Activated T-helper 17 cell treated with anti-CD3 and anti-CD28 coated beads, Interleukin-2, amount 50 U/mL, for 72 hours (primary cell): ENCODE data around the gene SLC25A1. TPM values are rescaled to one million over a fixed set of nuclear protein-coding genes. Genes with fewer than 3 reads are reported as not detected.

Source experiments
- ATAC-seq: fragments of 150-1000 bp; cut with Tn5 transposase; replicated peaks from 2 replicates; pipeline ENCODE4 v1.10.0; 2021; ENCODE audit warnings: mild to moderate bottlenecking, moderate library complexity
- H3K27ac Mint-ChIP-seq: one replicate; pipeline ENCODE4 v1.8.0; 2022; ENCODE audit warnings: mixed read lengths
- H3K27me3 Mint-ChIP-seq: one replicate; pipeline ENCODE4 v1.8.0; 2022; ENCODE audit warnings: mixed read lengths
- H3K36me3 Mint-ChIP-seq: one replicate; pipeline ENCODE4 v1.8.0; 2022; ENCODE audit warnings: low read depth, mild to moderate bottlenecking, mixed read lengths
- H3K4me1 Mint-ChIP-seq: one replicate; pipeline ENCODE4 v1.8.0; 2022; ENCODE audit warnings: mixed read lengths
- H3K4me3 Mint-ChIP-seq: one replicate; pipeline ENCODE4 v1.8.0; 2022; ENCODE audit warnings: mild to moderate bottlenecking, mixed read lengths
- H3K9me3 Mint-ChIP-seq: one replicate; pipeline ENCODE4 v1.8.0; 2022; ENCODE audit warnings: mixed read lengths
- total RNA-seq, 2 donors: library from RNA; stranded (reverse); gene quantifications; one replicate each; pipeline ENCODE4 v1.2.3, GENCODE V29; 2022

SLC25A1 gene
- total RNA-seq: 10 to 100 TPM; 33.4 to 47.9 TPM

DNA sequence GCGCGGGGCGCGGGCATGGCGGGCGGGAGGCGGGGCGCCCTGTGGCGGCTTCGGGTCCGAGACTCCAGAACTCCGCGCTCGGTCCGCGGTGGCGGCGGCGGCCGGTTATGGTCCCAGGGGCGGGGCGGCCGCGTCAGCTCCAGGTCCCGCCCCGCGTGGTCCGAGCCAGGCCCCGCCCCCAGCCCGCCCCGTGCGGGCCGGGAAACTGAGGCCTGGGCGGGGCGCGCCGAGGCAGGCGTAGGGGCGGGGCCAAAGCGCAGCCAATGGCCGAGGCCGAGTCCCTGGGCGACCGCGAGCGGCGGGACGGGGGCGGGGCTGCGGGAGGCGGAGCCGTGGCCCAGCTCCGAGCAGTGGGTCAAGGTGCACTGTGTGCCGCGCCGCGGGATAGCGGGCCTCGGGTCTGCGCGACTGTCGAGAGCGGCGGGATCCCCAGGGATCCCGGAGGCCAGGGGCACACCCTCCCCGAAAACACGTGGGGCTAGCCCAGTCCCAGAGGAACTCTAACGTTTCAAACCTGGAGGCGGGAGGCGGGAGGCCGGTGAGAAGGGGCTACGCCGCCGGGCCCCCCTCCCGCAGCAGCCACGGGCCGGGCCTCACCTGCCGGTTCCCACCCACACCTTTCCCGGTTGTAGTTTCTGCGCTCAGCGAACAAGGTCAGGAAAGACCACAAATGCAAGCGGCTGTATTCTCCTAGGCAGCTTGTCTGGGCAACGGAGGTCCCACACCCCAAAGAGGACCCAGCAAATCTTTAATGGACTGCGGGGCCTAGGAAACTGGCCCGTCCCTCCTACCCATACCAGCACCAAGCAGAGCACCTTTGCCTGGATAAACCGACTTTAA lies at the start of gene SLC25A1:
Gene SLC25A1, minus strand, starts transcription at position 80 of the 840 bp plus-strand sequence. Its CDS starts 63 bp downstream, at position 17.
- H3K36me3 Mint-ChIP-seq: no peaks in the 10 kb centered on the region
- peak within 1 kb of the TSS; percentile 62 for H3K27ac Mint-ChIP-seq
- peak; percentile 90 for ATAC-seq
- no peaks in the 10 kb centered on the region for H3K9me3 Mint-ChIP-seq
- peaks cover 16% of the 10 kb centered on the region for H3K4me1 Mint-ChIP-seq
- peak within 1 kb of the TSS; percentile 77 for H3K4me3 Mint-ChIP-seq
- no peaks in the 10 kb centered on the region for H3K27me3 Mint-ChIP-seq

DNA sequence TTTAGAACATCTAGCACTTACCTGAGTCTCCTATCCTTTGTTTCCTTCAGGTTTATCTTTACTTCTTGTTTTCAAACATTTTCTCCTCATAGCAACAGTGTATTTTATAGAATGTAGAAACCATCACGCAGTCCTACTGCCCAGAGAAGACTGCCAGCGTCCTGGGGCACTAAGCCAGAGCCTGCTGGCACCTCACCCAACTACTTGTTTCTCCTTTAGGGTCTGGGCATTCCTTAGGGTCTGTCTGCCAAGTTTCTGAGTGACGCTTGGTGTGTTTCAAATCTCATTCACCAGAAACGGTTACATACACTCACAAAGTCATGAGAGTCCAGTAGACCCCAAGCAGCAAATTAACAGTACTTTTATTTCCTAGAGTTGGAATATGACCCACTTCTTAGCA lies 49.6 kb upstream of the SLC25A1 start:
- no peak overlapping the region for H3K4me3 Mint-ChIP-seq

DNA sequence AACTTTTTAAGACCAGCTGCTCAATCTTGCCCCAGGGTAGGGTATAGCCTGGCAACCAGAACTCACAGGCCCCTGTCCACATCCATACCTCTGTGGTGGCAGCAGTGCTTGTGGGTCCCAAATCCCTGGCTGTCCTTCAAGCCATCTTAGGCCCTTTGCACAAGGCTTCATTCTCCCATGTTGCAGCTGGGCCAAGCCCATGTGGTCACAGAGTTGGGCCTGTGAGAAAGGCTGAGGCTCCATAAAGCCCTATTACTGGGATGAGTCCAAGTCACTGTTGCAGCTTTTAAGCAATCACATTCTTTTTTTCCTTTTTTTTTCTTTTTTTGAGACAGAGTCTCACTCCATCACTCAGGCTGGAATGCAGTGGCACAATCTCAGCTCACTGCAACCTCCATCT lies 47.9 kb upstream of the SLC25A1 start:
- no peak overlapping the region for H3K27ac Mint-ChIP-seq
- ATAC-seq: no peak
- no peaks in the 10 kb centered on the region for H3K27me3 Mint-ChIP-seq
- no peak overlapping the region for H3K4me3 Mint-ChIP-seq
- no peaks in the 10 kb centered on the region for H3K9me3 Mint-ChIP-seq
- no peaks in the 10 kb centered on the region for H3K4me1 Mint-ChIP-seq
- no peaks in the 10 kb centered on the region for H3K36me3 Mint-ChIP-seq

More for the DNA sequence above, 49.6 kb upstream of the SLC25A1 start:
- Mint-ChIP-seq H3K4me1 (no peaks in the 10 kb centered on the region), H3K9me3 (no peaks in the 10 kb centered on the region), H3K36me3 (no peaks in the 10 kb centered on the region), H3K27me3 (no peaks in the 10 kb centered on the region), H3K27ac (no peak overlapping the region)
- no peak for ATAC-seq

DNA sequence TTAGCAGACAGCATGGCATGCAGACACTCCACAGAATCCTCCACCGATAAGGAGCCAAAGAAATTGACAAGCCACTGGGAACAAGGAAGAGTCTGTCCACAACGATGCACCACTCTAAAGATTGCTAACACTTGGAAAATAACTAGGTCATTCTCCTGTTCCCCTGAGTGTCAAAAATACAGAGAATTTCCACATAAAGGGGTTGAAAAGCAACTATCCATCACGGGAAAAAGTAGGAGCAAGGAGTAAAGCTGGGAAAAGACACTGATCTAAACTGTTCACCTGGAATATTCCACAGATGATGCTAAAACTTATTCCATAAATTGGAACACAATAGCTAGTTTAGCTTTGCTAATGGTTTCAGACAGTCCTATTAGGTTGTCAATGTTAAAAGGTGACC lies 47.0 kb upstream of the SLC25A1 start:
- no peaks in the 10 kb centered on the region for H3K36me3 Mint-ChIP-seq
- H3K27ac Mint-ChIP-seq: no peak overlapping the region
- no peaks in the 10 kb centered on the region for H3K27me3 Mint-ChIP-seq

DNA sequence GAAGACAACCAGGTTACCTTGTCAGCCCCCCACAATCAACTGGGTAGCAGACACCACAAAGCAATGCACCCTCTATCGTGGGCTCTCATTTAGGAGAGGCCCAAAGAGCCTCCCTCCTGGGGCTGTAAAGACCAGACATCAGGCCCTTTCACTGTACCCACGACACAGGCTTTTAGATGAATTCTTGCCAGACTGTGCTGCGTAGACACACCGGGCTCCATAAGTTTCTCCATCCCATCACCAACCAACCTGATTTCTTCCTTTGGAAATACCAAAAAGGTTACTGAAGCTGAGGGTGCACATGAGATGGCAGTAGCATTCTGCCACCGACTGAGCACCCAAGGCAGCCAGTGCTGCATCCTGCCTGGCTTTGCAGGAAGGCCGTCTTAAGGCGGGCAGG lies 46.4 kb upstream of the SLC25A1 start:
- ATAC-seq: no peak
- no peaks in the 10 kb centered on the region for H3K27me3 Mint-ChIP-seq
- H3K36me3 Mint-ChIP-seq: no peaks in the 10 kb centered on the region
- H3K4me1 Mint-ChIP-seq: no peaks in the 10 kb centered on the region
- no peaks in the 10 kb centered on the region for H3K9me3 Mint-ChIP-seq
- no peak overlapping the region for H3K27ac Mint-ChIP-seq
- no peak overlapping the region for H3K4me3 Mint-ChIP-seq

More for the DNA sequence above, 47.0 kb upstream of the SLC25A1 start:
- Mint-ChIP-seq H3K4me3 (no peak overlapping the region), H3K9me3 (no peaks in the 10 kb centered on the region), H3K4me1 (no peaks in the 10 kb centered on the region)
- ATAC-seq: no peak

DNA sequence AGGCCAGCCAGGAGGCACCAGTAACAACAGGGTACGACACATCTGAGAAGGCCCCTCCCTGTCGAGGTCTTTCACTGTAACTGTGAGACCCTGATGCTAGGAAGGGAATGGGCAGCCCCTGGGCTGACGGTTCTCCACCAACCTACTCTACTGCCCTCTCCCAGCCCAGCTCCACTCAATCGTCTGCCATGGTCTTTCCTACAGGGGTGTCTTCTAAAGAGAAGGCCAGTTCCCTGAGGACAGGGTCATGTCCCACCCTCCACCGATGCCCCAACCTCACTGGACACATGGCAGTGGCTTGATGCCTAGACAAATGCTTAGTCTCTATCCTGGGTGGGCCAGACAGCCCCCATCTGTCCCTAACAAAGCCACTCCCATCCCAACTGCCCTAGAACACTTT lies 46.0 kb upstream of the SLC25A1 start:
- Mint-ChIP-seq H3K9me3 (no peaks in the 10 kb centered on the region), H3K4me1 (no peaks in the 10 kb centered on the region), H3K4me3 (no peak overlapping the region), H3K36me3 (no peaks in the 10 kb centered on the region), H3K27ac (no peak overlapping the region), H3K27me3 (no peaks in the 10 kb centered on the region)
- ATAC-seq: no peak

DNA sequence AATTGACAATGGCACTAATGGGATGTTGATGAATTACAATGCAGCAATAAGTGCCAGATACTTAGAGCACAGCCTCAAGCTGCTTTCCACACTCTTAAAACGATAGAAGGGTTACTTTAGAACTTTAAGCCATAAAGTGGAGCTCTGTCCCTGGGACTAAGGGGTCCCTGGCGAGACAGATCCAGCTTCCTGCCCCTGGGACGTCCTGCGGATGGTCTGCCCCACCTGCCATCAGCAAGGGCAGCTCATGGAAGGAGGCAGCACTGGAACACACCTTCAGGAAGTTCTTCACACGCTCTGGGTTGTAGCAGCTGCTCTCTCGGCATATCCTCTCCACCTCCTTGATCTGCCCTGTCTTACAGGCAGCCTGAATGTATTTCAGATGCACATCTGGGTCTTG lies 45.1 kb upstream of the SLC25A1 start:
- H3K27me3 Mint-ChIP-seq: no peaks in the 10 kb centered on the region
- ATAC-seq: no peak
- no peaks in the 10 kb centered on the region for H3K36me3 Mint-ChIP-seq
- H3K27ac Mint-ChIP-seq: peak overlapping the region; percentile 70
- H3K4me1 Mint-ChIP-seq: no peaks in the 10 kb centered on the region
- H3K4me3 Mint-ChIP-seq: no peak overlapping the region
- H3K9me3 Mint-ChIP-seq: no peaks in the 10 kb centered on the region

DNA sequence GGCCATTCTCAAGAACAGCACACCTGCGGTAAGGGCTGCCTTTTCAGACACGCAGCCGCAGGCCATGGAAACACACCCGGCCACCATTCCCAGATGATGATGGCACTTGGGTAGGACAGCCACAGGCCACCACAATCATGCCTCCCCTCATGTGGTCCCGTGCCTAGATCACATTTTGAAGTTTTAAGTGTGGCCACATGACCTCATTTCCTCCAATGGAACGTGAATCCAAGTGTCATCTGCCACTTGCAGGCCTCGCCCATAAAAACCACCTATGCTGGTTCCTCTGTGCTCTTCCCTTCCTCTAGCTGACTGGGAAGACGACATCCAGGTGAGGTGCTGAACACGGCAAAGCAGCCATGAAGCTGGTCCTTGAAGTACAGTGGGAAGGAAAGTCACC lies 44.6 kb upstream of the SLC25A1 start:
- Mint-ChIP-seq H3K36me3 (no peaks in the 10 kb centered on the region), H3K4me3 (no peak overlapping the region), H3K9me3 (no peaks in the 10 kb centered on the region), H3K4me1 (no peaks in the 10 kb centered on the region), H3K27ac (no peak overlapping the region), H3K27me3 (no peaks in the 10 kb centered on the region)
- no peak for ATAC-seq

DNA sequence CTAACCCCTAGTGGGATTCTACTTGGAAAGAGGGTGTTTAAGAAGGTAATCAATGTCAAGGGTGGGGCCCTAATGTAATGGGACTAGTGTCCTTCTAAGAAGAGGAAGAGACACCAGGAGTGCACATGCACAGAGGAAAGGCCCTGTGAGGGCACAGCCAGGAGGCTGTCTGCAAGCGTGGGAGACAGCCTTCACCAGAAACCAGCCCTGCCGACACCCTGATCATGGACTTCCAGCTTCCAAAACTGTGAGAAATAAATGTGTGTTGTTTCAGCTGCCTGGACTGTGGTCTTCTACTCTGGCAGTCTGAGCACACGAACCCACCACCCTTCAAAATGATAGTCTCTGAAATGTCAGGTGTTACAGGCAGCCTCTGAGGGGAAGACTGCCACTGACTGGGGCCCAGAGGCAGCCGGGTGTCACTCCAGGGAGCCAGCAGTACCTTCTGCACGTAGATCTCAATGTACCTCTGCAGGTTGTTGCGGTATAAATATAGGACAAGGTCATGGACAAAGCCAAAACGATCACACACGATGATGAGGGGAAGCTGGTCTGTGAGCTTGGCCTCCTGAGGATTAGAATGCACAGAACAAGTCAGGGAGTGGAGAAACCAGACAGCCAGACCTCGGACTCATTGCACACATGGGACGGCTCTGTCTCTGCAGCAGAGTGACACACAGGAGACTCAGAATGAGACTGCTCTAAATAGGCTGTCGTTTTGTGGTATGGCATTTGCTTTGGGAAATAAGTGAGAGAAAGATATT lies 43.9 kb upstream of the SLC25A1 start:
- Mint-ChIP-seq H3K4me3 (no peak overlapping the region), H3K27ac (no peak overlapping the region), H3K36me3 (no peaks in the 10 kb centered on the region), H3K27me3 (no peaks in the 10 kb centered on the region), H3K4me1 (no peaks in the 10 kb centered on the region), H3K9me3 (no peaks in the 10 kb centered on the region)
- ATAC-seq: no peak

DNA sequence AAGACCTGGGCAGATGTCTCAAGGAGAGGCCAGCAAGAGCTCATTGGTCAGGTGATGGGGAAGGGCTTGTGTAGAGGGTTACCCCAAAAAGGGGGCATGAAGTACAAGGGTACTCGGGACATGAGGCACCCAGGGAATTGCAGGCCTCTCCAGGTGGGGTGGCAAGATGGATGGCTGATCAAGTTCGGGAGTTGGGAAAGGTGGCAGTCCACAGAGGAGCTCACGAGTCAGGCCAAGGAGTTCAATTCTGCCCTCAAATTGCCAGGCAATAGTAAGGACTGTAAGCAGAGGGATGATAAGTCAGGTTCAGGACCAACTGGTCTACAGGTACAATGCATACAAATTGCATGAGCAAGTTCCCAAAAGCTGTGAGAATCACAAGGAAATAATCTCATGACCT lies 42.3 kb upstream of the SLC25A1 start:
- no peak for ATAC-seq
- no peak overlapping the region for H3K27ac Mint-ChIP-seq

DNA sequence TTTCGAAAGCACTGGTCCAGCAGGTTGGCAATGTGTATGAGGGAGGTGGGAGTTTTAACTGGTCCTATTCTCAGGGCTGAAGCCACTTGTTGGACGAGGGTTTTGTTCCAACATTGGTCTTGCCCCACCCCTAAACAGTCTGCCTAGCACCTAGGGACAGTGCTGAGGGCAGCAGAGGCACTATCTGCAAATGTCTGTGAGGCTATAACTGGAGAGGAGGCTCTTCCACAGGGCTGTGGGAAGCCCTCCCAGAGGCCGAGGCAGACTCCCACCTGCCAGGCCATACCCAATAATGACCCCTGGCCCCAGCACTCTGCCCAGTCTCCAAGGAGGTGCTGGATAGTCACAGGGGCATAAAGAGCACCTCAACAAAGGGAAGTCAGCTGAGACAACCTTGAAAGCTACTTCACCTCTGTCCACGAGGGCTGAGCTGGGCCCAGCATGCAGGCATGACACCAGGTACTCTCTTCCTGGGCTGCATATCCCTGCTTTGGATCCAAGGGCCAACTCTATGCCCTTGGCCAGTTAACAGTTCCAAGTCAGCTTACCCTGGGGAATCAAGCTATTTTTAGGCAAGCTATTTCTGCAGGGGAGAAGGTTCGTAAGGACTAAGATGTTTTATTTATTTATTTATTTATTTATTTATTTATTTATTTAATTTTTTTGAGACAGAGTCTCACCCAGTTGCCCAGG lies 40.2 kb upstream of the SLC25A1 start:
- H3K36me3 Mint-ChIP-seq: no peaks in the 10 kb centered on the region
- no peak overlapping the region for H3K27ac Mint-ChIP-seq
- H3K4me3 Mint-ChIP-seq: no peak overlapping the region
- no peaks in the 10 kb centered on the region for H3K27me3 Mint-ChIP-seq
- H3K4me1 Mint-ChIP-seq: no peaks in the 10 kb centered on the region
- H3K9me3 Mint-ChIP-seq: no peaks in the 10 kb centered on the region
- no peak for ATAC-seq

More for the DNA sequence above, 42.3 kb upstream of the SLC25A1 start:
- no peaks in the 10 kb centered on the region for H3K9me3 Mint-ChIP-seq
- H3K4me3 Mint-ChIP-seq: no peak overlapping the region
- no peaks in the 10 kb centered on the region for H3K27me3 Mint-ChIP-seq
- no peaks in the 10 kb centered on the region for H3K36me3 Mint-ChIP-seq
- no peaks in the 10 kb centered on the region for H3K4me1 Mint-ChIP-seq

DNA sequence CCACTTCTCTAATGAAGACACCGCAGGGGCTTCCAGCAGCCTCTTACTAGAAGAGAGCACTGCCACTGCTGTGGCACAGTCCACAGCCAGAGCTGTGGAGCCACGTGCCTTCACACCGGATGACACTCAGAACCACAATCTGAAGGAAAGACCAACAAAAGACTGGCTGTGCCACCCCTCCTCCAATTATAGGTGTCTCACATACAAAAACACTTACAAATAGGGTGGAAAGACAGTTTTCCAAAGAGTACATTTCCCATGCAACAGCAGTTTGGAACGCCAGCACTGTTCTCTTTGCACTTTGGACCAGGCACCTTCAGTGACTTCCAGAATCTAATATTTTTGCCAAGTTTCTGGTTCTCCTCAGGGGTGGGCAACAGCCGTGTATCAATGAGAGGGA lies 38.0 kb upstream of the SLC25A1 start:
- no peaks in the 10 kb centered on the region for H3K36me3 Mint-ChIP-seq
- H3K9me3 Mint-ChIP-seq: no peaks in the 10 kb centered on the region
- no peaks in the 10 kb centered on the region for H3K27me3 Mint-ChIP-seq
- ATAC-seq: no peak
- no peak overlapping the region for H3K27ac Mint-ChIP-seq
- H3K4me1 Mint-ChIP-seq: no peaks in the 10 kb centered on the region
- H3K4me3 Mint-ChIP-seq: no peak overlapping the region

DNA sequence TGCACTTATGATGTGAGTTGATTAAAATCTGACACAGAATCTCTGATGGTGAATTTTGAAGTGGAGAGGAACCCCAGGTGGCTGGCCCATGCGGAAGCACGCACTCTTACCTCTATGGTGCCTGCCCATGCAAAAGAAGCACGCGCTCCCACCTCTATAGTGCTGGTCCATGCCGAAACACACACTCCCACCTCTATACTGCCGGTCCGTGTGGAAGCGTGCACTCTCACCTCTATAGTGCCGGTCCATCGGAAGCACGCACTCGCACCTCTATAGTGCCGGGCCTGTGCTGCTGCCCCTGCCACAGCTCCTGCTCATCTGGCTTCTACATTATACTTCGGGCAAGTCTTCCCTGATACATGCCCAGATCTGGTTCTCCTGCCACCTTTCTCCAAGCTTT lies 36.8 kb upstream of the SLC25A1 start:
- H3K4me3 Mint-ChIP-seq: no peak overlapping the region
- no peaks in the 10 kb centered on the region for H3K36me3 Mint-ChIP-seq
- H3K27me3 Mint-ChIP-seq: peaks cover 4% of the 10 kb centered on the region
- ATAC-seq: no peak
- no peaks in the 10 kb centered on the region for H3K4me1 Mint-ChIP-seq
- no peak overlapping the region for H3K27ac Mint-ChIP-seq
- no peaks in the 10 kb centered on the region for H3K9me3 Mint-ChIP-seq

DNA sequence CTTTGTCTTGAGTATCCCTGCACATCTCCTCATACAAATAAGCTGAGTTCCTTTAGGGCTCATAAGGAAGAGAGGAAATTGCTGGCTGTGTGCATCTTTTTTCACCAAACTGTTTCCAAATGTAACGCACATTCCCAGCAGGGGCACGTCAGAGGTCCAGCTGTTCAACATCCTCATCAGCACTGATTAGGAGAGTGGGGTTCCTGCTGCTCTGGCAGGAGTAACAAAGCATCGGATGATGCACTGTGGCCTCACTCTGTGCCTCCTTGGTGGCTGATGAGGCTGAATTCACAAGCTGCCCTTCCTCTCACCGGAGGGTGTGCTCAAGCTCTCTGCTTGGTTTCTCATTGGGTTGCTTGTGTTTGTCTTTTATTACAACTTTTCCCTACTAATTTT lies 35.5 kb upstream of the SLC25A1 start:
- no peaks in the 10 kb centered on the region for H3K9me3 Mint-ChIP-seq

More for the DNA sequence above, 35.5 kb upstream of the SLC25A1 start:
- H3K27ac Mint-ChIP-seq: no peak overlapping the region
- H3K4me1 Mint-ChIP-seq: no peaks in the 10 kb centered on the region
- ATAC-seq: no peak
- H3K27me3 Mint-ChIP-seq: peaks cover 15% of the 10 kb centered on the region
- no peaks in the 10 kb centered on the region for H3K36me3 Mint-ChIP-seq
- H3K4me3 Mint-ChIP-seq: no peak overlapping the region
